IMR-90 (cell line): Measurements from ENCODE around the gene CPNE4.

ENCODE experiments used
- BHLHE40 ChIP-seq: fragments of 150-350 bp; IDR thresholded peaks from 2 replicates; pipeline ENCODE4 v1.6.1; 2016; ENCODE audit warnings: mild to moderate bottlenecking, low read depth, low read length
- CEBPB ChIP-seq: IDR thresholded peaks from 2 replicates; pipeline ENCODE4 v1.6.1; 2012; ENCODE audit warnings: low read depth, low read length, improper control_type of control experiment
- CHD1 ChIP-seq: IDR thresholded peaks from 2 replicates; pipeline ENCODE4 v1.6.1; 2012; ENCODE audit warnings: low read depth, low read length, improper control_type of control experiment
- CTCF ChIP-seq: conservative IDR thresholded peaks from 2 replicates; pipeline ENCODE4 v1.5.1; 2012; ENCODE audit warnings: mild to moderate bottlenecking, low read depth, low read length, improper control_type of control experiment
- ELK1 ChIP-seq: fragments of 150-350 bp; IDR thresholded peaks from 2 replicates; pipeline ENCODE4 v1.6.1; 2016; ENCODE audit warnings: low read depth, mild to moderate bottlenecking, low read length, moderate library complexity, borderline replicate concordance
- FOS ChIP-seq: fragments of 150-350 bp; IDR thresholded peaks from 2 replicates; pipeline ENCODE4 v1.6.1; 2016; ENCODE audit warnings: low read depth, low read length
- MAFK ChIP-seq: IDR thresholded peaks from 2 replicates; pipeline ENCODE4 v1.6.1; 2012; ENCODE audit warnings: low read depth, low read length, improper control_type of control experiment
- MAZ ChIP-seq: IDR thresholded peaks from 2 replicates; pipeline ENCODE4 v1.6.1; 2012; ENCODE audit warnings: low read depth, mild to moderate bottlenecking, low read length, improper control_type of control experiment, moderate library complexity, borderline replicate concordance
- MXI1 ChIP-seq: IDR thresholded peaks from 2 replicates; pipeline ENCODE4 v1.6.1; 2012; ENCODE audit warnings: low read depth, mild to moderate bottlenecking, low read length, moderate library complexity, borderline replicate concordance
- POLR2A ChIP-seq: IDR thresholded peaks from 2 replicates; pipeline ENCODE4 v1.6.1; 2012; ENCODE audit warnings: mild to moderate bottlenecking, low read depth, low read length
- RAD21 ChIP-seq: IDR thresholded peaks from 2 replicates; pipeline ENCODE4 v1.6.1; 2012; ENCODE audit warnings: low read length, improper control_type of control experiment
- RCOR1 ChIP-seq: IDR thresholded peaks from 2 replicates; pipeline ENCODE4 v1.6.1; 2012; ENCODE audit warnings: mild to moderate bottlenecking, low read length, improper control_type of control experiment; ENCODE audit not compliant: insufficient replicate concordance
- RFX5 ChIP-seq: IDR thresholded peaks from 2 replicates; pipeline ENCODE4 v1.8.0; 2012; ENCODE audit warnings: low read depth, mild to moderate bottlenecking, low read length, moderate library complexity
- USF2 ChIP-seq: fragments of 150-350 bp; IDR thresholded peaks from 2 replicates; pipeline ENCODE4 v1.6.1; 2017; ENCODE audit warnings: mild to moderate bottlenecking, antibody characterized with exemption, low read length, low read depth

GRCh38 chr3:131568460-131568859, 466.4 kb downstream of the CPNE4 start:
- TF ChIP-seq CEBPB (no peak), CTCF (no peak), POLR2A (no peak), BHLHE40 (no peak), ELK1 (no peak), FOS (no peak), RFX5 (no peak), RAD21 (no peak), USF2 (no peak), MAZ (no peak), MXI1 (no peak), RCOR1 (no peak), MAFK (no peak), CHD1 (no peak)
